Muscle of back (tissue), 10 donors: ENCODE data around the gene HYKK. TPM values are rescaled to one million over a fixed set of nuclear protein-coding genes. Genes with fewer than 3 reads are reported as not detected.

Source experiments
- polyA plus RNA-seq, 10 donors: library from polyadenylated mRNA; unstranded; fragments of 120-200 nt; gene quantifications; one replicate each; pipeline ENCODE4 v1.2.1, GENCODE V29; 2013; ENCODE audit not compliant: insufficient read length in 10 of 10

HYKK gene
- polyA plus RNA-seq, 10 donors: 1.5 to 3.8 (median 2.1) TPM

Other genes with a start within 250 kb of the HYKK start
- gene DNAJA4, start 243.0 kb upstream of the HYKK start, polyA plus RNA-seq: 10 to 100 TPM; 68.8 to 99.9 (median 86.3) TPM
- 10 to 100 TPM; 49.9 to 74.2 (median 56.3) TPM for gene SKIC8, start 208.0 kb upstream of the HYKK start, polyA plus RNA-seq
- 100 to 1,000 TPM in 1 of 10 donors, 10 to 100 TPM in 8, 1 to 10 TPM in 1; 7.7 to 110 (median 53.8) TPM for gene CRABP1, start 167.2 kb upstream of the HYKK start, polyA plus RNA-seq
- 10 to 100 TPM; 35.1 to 54.0 (median 42.4) TPM for gene IREB2, start 69.4 kb upstream of the HYKK start, polyA plus RNA-seq
- gene PSMA4, start 32.9 kb downstream of the HYKK start, polyA plus RNA-seq: 100 to 1,000 TPM; 136 to 185 (median 164) TPM
- 1 to 10 TPM in 7 of 10 donors, under 1 TPM in 3; 0.47 to 3.7 (median 1.7) TPM for gene CHRNA5, start 57.9 kb downstream of the HYKK start, polyA plus RNA-seq
- gene CHRNA3, start 113.4 kb downstream of the HYKK start, polyA plus RNA-seq: under 1 TPM in 8 of 10 donors, not detected in 2; 0.05 to 0.48 (median 0.24) TPM
- gene CHRNB4, start 133.6 kb downstream of the HYKK start, polyA plus RNA-seq: 1 to 10 TPM in 2 of 10 donors, under 1 TPM in 8; 0.16 to 1.2 (median 0.41) TPM